ENCODE data around the gene SYNDIG1L. TPM values are rescaled to one million over a fixed set of nuclear protein-coding genes. Genes with fewer than 3 reads are reported as not detected.

Gene SYNDIG1L
- total and polyA plus RNA-seq, 2 donors (not counting 3 experiments of a cell fraction or from before 2014, with no cell fraction given) = not detected

GRCh38 chr14:74360163-74360562 is 65.8 kb downstream of the SYNDIG1L start:
- Histone ChIP-seq H3K4me2 (ENCODE audit: insufficient read depth, low read length) (no peak overlapping the region), H3K27ac (ENCODE audit: insufficient read depth, low read depth, low read length) (no peak overlapping the region), H3K79me2 (ENCODE audit: control insufficient read depth, insufficient read depth, low read length) (no peaks in the 10 kb centered on the region), H3K9ac (replicated peaks; ENCODE audit: extremely low read depth, insufficient read depth, low read length) (no peak overlapping the region), H3K4me1 (ENCODE audit: control insufficient read depth, extremely low read depth, insufficient read depth, low read length) (no peaks in the 10 kb centered on the region), H4K20me1 (replicated peaks; ENCODE audit: control insufficient read depth, extremely low read depth, insufficient read depth, low read length) (no peaks in the 10 kb centered on the region), H3K4me3 (replicated peaks in 1 of 3; ENCODE audit: insufficient read depth in 1 of 3, low read depth in 1 of 3, low read length in 3 of 3) (no peak overlapping the region), H3K27me3 (ENCODE audit: control insufficient read depth in 2 of 2, insufficient read depth in 2 of 2, low read length in 2 of 2) (peaks cover 3 to 5% of the 10 kb centered on the region in 2 experiments), H2AFZ (ENCODE audit: low read depth, low read length) (no peak overlapping the region), H3K36me3 (ENCODE audit: control insufficient read depth in 2 of 2, extremely low read depth in 1 of 2, insufficient read depth in 2 of 2, low read length in 2 of 2) (no peaks in the 10 kb centered on the region), H3K9me3 (replicated peaks; ENCODE audit: control insufficient read depth, insufficient read depth, low read length) (no peaks in the 10 kb centered on the region), H3K9me1 (replicated peaks; ENCODE audit: control insufficient read depth, extremely low read depth, insufficient read depth, low read length) (no peaks in the 10 kb centered on the region)
- dilution Hi-C loops (cut with MboI; ENCODE audit: extremely low pct_ligation_motif_present, low sequenced_read_pairs) = no loop called here
- no TSS peak for BruUV-seq (replicated peaks)
- intact Hi-C loops (cut with micrococcal nuclease) = loop anchor here (5.0 kb wide), 1 partner anchor 247 kb away; no protein-coding TSS in a partner anchor
- ChIA-PET POLR2A (no interaction called here), CTCF (interaction anchor here (1.2 to 5.5 kb wide), 2 partner anchors 119 to 133 kb away, joined by 3 to 52 read pairs; partner anchors contain the start of gene NPC2)
- no peak for DNase-seq (ENCODE audit: low read depth, low spot score)
- FAIRE-seq = no peak
- TF ChIP-seq JUN (IDR thresholded peaks at IDR 0.05; ENCODE audit: borderline replicate concordance, insufficient read depth, insufficient read length, low read depth) = no peak
- no peak for TF ChIP-seq FOS (IDR thresholded peaks at IDR 0.05; ENCODE audit: borderline replicate concordance, insufficient read depth, low read length)
- TF ChIP-seq POLR2AphosphoS5 (IDR thresholded peaks at IDR 0.05; ENCODE audit: insufficient read depth, low read depth, low read length) = no peak
- no peak for TF ChIP-seq CTCF (IDR thresholded peaks at IDR 0.05; ENCODE audit: extremely low read depth in 1 of 2, insufficient read depth in 1 of 2, low read depth in 1 of 2, low read length in 2 of 2)
- TF ChIP-seq EZH2 (IDR thresholded peaks at IDR 0.05; ENCODE audit: borderline replicate concordance, low read depth, low read length, severe bottlenecking) = no peak
- no peak for TF ChIP-seq POLR2A (IDR thresholded peaks at IDR 0.05; ENCODE audit: low read depth, low read length)
